ENCODE results near the gene CTF1. TPM values are rescaled to one million over a fixed set of nuclear protein-coding genes. Genes with fewer than 3 reads are reported as not detected.

CTF1 gene
- polyA plus RNA-seq, 3 donors from 2014 or later, result not detected

GRCh38 chr16:30949650-30950515, 53.5 kb downstream of the CTF1 start:
- peak; percentile 13 to 25 (median 24) for DNase-seq
- peak overlapping the region; percentile 94 to 96 (median 95) for H3K4me3 Mint-ChIP-seq
- H3K36me3 Mint-ChIP-seq, result no peaks in the 10 kb centered on the region
- H3K27me3 Mint-ChIP-seq (ENCODE audit: low read depth in 3 of 3), result peaks cover 0 to 3% (median 0%) of the 10 kb centered on the region in 3 donors
- no peaks in the 10 kb centered on the region for H3K9me3 Mint-ChIP-seq
- H3K27ac Mint-ChIP-seq, result peak overlapping the region; percentile 80 to 94 (median 89)
- peaks cover 23 to 24% of the 10 kb centered on the region in 2 donors for H3K4me1 Mint-ChIP-seq

- no peaks in the 10 kb centered on the region for H3K9me3 Mint-ChIP-seq
- peak overlapping the region; percentile 80 to 94 (median 89) for H3K27ac Mint-ChIP-seq
Measured at GRCh38 chr16:30950516-30951065, 54.2 kb downstream of the CTF1 start.

GRCh38 chr16:30951193-30951592, 54.8 kb downstream of the CTF1 start:
- Mint-ChIP-seq H3K27ac (peak overlapping the region in 1 of 6 donors; percentile 45), H3K4me1 (peaks cover 27% of the 10 kb centered on the region in 2 donors), H3K9me3 (no peaks in the 10 kb centered on the region), H3K4me3 (peak overlapping the region in 2 of 5 donors; percentile 47 to 51), H3K27me3 (ENCODE audit: low read depth in 3 of 3) (peaks cover 0 to 3% (median 3%) of the 10 kb centered on the region in 3 donors), H3K36me3 (no peaks in the 10 kb centered on the region)
- DNase-seq, result no peak

More at GRCh38 chr16:30950516-30951065, 54.2 kb downstream of the CTF1 start:
- Mint-ChIP-seq H3K4me1 (peaks cover 23 to 24% of the 10 kb centered on the region in 2 donors), H3K36me3 (no peaks in the 10 kb centered on the region), H3K4me3 (peak overlapping the region; percentile 94 to 96 (median 95)), H3K27me3 (ENCODE audit: low read depth in 3 of 3) (peaks cover 0 to 3% (median 0%) of the 10 kb centered on the region in 3 donors)
- DNase-seq, result no peak

GRCh38 chr16:30951750-30952149, 55.3 kb downstream of the CTF1 start:
- no peak for DNase-seq
- H3K36me3 Mint-ChIP-seq, result no peaks in the 10 kb centered on the region
- peaks cover 29 to 32% of the 10 kb centered on the region in 2 donors for H3K4me1 Mint-ChIP-seq
- H3K9me3 Mint-ChIP-seq, result no peaks in the 10 kb centered on the region
- peak overlapping the region in 3 of 6 donors; percentile 17 to 53 (median 53) for H3K27ac Mint-ChIP-seq
- H3K27me3 Mint-ChIP-seq (ENCODE audit: low read depth in 3 of 3), result peaks cover 0 to 3% (median 3%) of the 10 kb centered on the region in 3 donors
- peak overlapping the region in 3 of 5 donors; percentile 20 to 45 (median 27) for H3K4me3 Mint-ChIP-seq

- H3K27me3 Mint-ChIP-seq (ENCODE audit: low read depth in 3 of 3), result peaks cover 10 to 11% (median 10%) of the 10 kb centered on the region in 3 donors
- no peak for DNase-seq
- no peak overlapping the region for H3K4me3 Mint-ChIP-seq
- H3K9me3 Mint-ChIP-seq, result no peaks in the 10 kb centered on the region
- H3K36me3 Mint-ChIP-seq, result no peaks in the 10 kb centered on the region
- no peak overlapping the region for H3K27ac Mint-ChIP-seq
- H3K4me1 Mint-ChIP-seq, result peaks cover 35 to 37% of the 10 kb centered on the region in 2 donors
Measured at GRCh38 chr16:30953111-30953510, 56.7 kb downstream of the CTF1 start.

Other genes with a start within 250 kb of the CTF1 start
- gene PRR14, start 245.7 kb upstream of the CTF1 start, polyA plus RNA-seq, result 10 to 100 TPM; 10.6 to 29.5 (median 12.9) TPM
- gene FBRS, start 238.2 kb upstream of the CTF1 start, polyA plus RNA-seq, result 1 to 10 TPM in 2 of 3 donors, under 1 TPM in 1; 0.06 to 5.5 (median 1.9) TPM
- gene SRCAP, start 197.4 kb upstream of the CTF1 start, polyA plus RNA-seq, result 10 to 100 TPM in 1 of 3 donors, 1 to 10 TPM in 2; 1.9 to 38.9 (median 2.8) TPM
- gene PHKG2, start 148.2 kb upstream of the CTF1 start, polyA plus RNA-seq, result 10 to 100 TPM; 49.2 to 91.0 (median 62.7) TPM
- 1 to 10 TPM in 1 of 3 donors, under 1 TPM in 1, not detected in 1; 0.76 to 1.0 TPM for gene CFAP119, start 134.6 kb upstream of the CTF1 start, polyA plus RNA-seq
- gene RNF40, start 134.3 kb upstream of the CTF1 start, polyA plus RNA-seq, result 10 to 100 TPM; 19.3 to 87.3 (median 24.6) TPM
- 1 to 10 TPM in 1 of 3 donors, under 1 TPM in 2; 0.09 to 1.1 (median 0.16) TPM for gene ZNF629, start 109.4 kb upstream of the CTF1 start, polyA plus RNA-seq
- gene BCL7C, start 2.5 kb upstream of the CTF1 start, polyA plus RNA-seq, result 10 to 100 TPM; 44.5 to 80.0 (median 60.7) TPM
- 1 to 10 TPM in 1 of 3 donors, under 1 TPM in 2; 0.18 to 1.1 (median 0.22) TPM for gene FBXL19, start 27.0 kb downstream of the CTF1 start, polyA plus RNA-seq
- gene ORAI3, start 52.5 kb downstream of the CTF1 start, polyA plus RNA-seq, result 10 to 100 TPM; 31.4 to 50.0 (median 40.3) TPM
- gene SETD1A, start 61.1 kb downstream of the CTF1 start, polyA plus RNA-seq, result 1 to 10 TPM in 2 of 3 donors, not detected in 1; 1.8 to 2.4 TPM
- gene HSD3B7, start 88.6 kb downstream of the CTF1 start, polyA plus RNA-seq, result not detected
- not detected for gene STX1B, start 114.0 kb downstream of the CTF1 start, polyA plus RNA-seq
- 10 to 100 TPM; 31.3 to 46.4 (median 33.3) TPM for gene STX4, start 136.9 kb downstream of the CTF1 start, polyA plus RNA-seq
- 10 to 100 TPM in 2 of 3 donors, 1 to 10 TPM in 1; 6.8 to 17.2 (median 10.1) TPM for gene ZNF668, start 177.6 kb downstream of the CTF1 start, polyA plus RNA-seq
- gene ZNF646, start 177.8 kb downstream of the CTF1 start, polyA plus RNA-seq, result 10 to 100 TPM in 1 of 3 donors, 1 to 10 TPM in 1, under 1 TPM in 1; 0.93 to 11.5 (median 2.5) TPM
- gene PRSS53, start 192.3 kb downstream of the CTF1 start, polyA plus RNA-seq, result 1 to 10 TPM in 1 of 3 donors, under 1 TPM in 2; 0.27 to 1.4 (median 0.63) TPM
- gene VKORC1, start 198.2 kb downstream of the CTF1 start, polyA plus RNA-seq, result 100 to 1,000 TPM; 114 to 164 (median 116) TPM
- gene BCKDK, start 211.8 kb downstream of the CTF1 start, polyA plus RNA-seq, result 10 to 100 TPM; 21.4 to 50.3 (median 30.1) TPM
- gene KAT8, start 221.1 kb downstream of the CTF1 start, polyA plus RNA-seq, result 10 to 100 TPM; 29.4 to 53.9 (median 32.6) TPM
- gene PRSS8, start 239.1 kb downstream of the CTF1 start, polyA plus RNA-seq, result not detected

Measured in immature natural killer cell (primary cell).